ENCODE results near the gene RRAGC.

DNA sequence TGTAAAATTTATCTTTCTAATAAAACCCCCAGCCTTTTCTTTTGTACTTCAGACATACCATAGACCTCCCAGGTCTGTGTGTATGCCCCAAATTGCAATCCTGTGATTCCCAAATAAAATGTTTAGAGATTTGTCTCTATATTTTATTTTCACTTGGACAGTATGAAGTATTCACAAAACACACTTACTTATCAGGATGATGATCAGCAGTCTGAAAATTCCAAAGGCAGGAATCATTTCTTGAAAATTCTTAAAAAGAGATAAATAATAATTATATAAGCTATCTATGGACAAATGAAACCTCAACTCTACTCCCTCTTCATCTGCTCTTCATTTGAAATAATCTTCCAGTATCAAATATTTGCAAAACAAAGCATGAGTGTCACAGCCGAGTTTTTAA lies 33.4 kb upstream of the RRAGC start:
- TF ChIP-seq, protein P1, sequence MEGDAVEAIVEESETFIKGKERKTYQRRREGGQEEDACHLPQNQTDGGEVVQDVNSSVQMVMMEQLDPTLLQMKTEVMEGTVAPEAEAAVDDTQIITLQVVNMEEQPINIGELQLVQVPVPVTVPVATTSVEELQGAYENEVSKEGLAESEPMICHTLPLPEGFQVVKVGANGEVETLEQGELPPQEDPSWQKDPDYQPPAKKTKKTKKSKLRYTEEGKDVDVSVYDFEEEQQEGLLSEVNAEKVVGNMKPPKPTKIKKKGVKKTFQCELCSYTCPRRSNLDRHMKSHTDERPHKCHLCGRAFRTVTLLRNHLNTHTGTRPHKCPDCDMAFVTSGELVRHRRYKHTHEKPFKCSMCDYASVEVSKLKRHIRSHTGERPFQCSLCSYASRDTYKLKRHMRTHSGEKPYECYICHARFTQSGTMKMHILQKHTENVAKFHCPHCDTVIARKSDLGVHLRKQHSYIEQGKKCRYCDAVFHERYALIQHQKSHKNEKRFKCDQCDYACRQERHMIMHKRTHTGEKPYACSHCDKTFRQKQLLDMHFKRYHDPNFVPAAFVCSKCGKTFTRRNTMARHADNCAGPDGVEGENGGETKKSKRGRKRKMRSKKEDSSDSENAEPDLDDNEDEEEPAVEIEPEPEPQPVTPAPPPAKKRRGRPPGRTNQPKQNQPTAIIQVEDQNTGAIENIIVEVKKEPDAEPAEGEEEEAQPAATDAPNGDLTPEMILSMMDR (IDR thresholded peaks at IDR 0.05), result no peak
- TF ChIP-seq HDAC2 (IDR thresholded peaks at IDR 0.05) (no peak), ZFP36 (IDR thresholded peaks at IDR 0.05; ENCODE audit: borderline replicate concordance, partially characterized antibody) (no peak), FOSB (CRISPR knock-in tag; IDR thresholded peaks at IDR 0.05) (no peak), EP300 (IDR thresholded peaks at IDR 0.05) (no peak), POLR2A (IDR thresholded peaks at IDR 0.05; ENCODE audit: low read length) (no peak), RARB (CRISPR knock-in tag; IDR thresholded peaks at IDR 0.05) (no peak)
- TF ChIP-seq, protein P2, sequence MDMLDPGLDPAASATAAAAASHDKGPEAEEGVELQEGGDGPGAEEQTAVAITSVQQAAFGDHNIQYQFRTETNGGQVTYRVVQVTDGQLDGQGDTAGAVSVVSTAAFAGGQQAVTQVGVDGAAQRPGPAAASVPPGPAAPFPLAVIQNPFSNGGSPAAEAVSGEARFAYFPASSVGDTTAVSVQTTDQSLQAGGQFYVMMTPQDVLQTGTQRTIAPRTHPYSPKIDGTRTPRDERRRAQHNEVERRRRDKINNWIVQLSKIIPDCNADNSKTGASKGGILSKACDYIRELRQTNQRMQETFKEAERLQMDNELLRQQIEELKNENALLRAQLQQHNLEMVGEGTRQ (IDR thresholded peaks at IDR 0.05), result no peak

Data from A549 (cell line).